HTR-8/SVneo (cell line): ENCODE measurements around the gene CXCL16.

Source experiments
- DNase-seq: peaks from one replicate; pipeline ENCODE4 v3.0.0; 2011; ENCODE audit warnings: low spot score, mixed read lengths; ENCODE audit not compliant: insufficient read length
- FAIRE-seq: peaks from 2 replicates; lab custom pipeline; 2011; peaks lifted over from hg19 to GRCh38; lab: Jason Lieb, UNC

The CXCL16 gene

DNA sequence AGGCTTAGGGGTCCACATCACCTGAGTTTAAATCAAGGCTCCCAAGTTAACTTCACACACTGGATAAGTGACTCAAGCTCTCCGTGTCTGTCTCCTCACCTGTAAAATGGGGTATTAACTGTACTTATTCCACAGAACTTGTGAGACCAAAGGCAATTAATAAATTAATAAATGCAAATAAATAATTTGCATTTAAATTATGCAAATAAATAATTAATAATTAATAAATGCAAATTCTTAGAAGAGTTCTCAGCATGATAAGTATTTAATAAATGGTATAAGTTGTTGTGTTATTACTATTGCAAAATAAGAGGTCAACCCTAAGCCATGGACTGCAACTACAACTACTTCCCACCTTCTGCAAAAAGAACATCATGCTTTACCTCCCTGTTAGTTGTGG lies 13.7 kb upstream of the CXCL16 start:
- DNase-seq: no peak
- no peak for FAIRE-seq

DNA sequence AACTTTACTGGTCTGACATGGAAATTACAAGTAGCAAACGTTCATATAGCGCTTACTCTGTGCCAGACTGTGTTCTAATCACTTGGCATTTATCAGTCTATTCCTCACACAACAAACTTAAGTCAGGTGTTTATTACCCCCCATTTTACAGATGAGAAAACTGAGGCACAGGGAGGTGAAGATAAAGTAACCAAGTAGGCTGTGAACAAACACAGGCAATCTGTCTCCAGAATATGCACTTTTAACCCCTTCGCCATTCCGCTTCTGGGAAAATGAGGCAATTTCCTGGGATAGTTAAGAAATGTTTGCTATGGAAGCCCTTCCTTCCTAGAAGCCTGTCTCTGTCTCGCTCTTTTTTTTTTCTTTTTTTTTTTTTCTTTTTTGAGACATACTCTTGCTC lies 12.2 kb upstream of the CXCL16 start:
- DNase-seq: no peak
- no peak for FAIRE-seq

DNA sequence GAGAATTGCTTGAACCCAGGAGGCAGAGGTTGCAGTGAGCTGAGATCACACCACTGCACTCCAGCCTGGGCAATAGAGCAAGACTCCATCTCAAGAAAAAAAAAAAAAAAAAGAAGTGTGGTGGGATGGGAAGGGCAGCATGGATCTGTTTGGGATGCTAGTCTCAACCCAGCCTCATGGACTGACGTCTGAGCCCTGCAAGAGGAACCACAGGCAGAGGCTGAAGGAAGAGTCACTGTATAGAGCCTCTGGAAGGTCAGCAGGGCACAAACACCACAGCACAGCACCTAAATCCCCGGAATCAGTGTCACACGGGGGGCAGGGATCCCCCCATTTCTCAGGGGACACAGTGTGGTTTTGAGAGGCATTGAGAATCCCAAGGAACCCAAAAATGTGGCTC lies 10.9 kb upstream of the CXCL16 start:
- no peak for FAIRE-seq

DNA sequence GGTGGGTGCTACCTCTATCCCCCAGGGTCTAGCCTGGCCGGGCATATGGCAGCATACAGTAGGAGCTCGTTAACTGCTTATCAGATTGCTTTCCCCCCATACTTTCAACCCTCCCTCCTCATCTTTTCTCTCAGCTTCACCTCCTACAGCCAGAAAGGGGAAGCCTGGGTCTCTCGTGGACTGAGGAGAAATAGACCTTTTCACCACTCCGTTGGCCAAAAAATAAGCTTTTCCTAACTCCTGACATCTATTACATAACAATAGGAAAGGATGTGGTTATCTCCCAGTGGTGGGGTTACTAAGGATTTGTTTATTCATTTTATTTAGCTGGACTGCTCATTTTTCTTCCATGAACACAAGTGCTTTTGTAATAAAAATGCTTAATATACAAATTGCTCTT lies 9.0 kb upstream of the CXCL16 start:
- DNase-seq (no peak), FAIRE-seq (no peak)

More for the DNA sequence above, 10.9 kb upstream of the CXCL16 start:
- no peak for DNase-seq

DNA sequence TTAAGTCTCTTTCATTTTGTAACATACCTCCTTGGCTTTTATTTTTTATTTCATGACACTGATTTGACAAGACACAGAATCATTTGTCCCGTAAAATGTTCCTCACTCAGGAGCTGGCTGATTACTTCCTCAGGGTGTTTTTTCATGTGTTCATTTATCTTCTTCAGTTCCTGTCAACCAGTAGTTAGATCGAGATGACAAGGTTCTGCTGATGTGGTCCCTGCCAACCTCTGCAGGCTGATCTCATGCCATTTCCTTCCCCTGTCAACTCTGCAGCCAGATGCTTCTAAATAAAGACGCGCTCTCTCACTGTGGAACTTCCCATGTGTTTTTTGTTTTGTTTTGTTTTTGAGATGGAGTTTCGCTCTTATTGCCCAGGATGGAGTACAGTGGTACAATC lies 8.1 kb upstream of the CXCL16 start:
- DNase-seq (no peak), FAIRE-seq (no peak)

DNA sequence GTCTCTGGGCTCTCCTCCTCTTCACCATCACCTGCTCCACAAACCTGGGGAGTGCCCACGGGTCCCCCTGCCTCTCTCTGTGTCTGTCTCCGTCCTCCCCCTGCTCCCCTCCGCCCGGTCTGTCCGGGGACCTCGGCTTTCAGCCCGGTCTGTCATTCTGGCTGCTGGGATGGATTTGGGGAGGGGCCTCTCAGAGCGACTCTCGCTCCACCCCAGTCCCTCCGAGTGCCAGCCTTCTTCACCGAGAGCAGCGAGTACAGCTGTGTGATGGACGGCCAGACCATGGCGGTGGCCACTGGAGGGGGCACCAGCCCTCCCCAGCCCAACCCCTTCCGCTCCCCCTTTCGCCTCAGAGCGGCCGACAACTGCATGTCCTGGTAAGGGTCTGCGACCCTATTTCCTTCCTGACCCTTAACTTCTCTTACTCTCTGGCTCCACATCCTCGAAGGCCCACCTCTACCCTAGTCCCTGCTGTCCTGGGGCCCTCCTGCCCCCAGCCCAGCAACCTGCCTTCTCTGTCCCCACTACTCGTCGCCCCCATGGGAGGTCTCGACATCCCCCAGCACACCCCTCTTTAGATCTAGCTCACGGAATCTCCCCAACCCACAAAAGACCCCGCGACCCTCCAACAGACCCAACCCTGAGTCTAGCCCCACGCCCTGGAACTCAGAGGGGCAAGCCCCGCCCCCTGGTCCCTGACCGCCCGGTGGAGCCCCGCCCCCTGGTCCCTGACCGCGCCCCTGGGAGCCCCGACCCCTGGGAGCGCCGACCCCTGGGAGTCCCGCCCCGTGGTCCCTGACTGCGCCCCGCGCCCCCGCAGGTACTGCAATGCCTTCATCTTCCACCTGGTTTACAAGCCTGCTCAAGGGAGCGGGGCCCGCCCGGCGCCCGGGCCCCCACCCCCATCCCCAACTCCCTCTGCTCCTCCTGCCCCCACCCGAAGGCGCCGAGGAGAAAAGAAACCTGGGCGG lies 5.6 kb upstream of the CXCL16 start:
- DNase-seq (no peak), FAIRE-seq (no peak)

DNA sequence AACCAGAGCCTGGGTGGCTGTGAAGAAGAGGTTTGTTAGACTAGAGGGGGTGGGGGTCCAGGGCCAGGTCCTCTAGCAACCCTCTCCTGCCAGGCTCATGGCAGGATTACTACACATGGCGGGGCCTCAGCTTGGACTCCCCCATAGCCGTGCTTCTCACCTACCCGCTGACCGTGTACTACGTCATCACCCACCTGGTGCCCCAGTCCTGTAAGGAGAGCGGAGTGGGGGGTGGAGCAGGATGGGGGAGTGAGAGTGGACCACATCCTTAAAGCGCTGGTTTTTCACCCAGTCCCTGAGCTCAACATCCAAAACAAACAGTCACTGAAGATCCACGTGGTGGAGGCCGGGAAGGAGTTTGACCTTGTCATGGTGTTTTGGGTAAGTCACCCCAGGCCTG lies 4.2 kb upstream of the CXCL16 start:
- no peak for FAIRE-seq
- DNase-seq: no peak

DNA sequence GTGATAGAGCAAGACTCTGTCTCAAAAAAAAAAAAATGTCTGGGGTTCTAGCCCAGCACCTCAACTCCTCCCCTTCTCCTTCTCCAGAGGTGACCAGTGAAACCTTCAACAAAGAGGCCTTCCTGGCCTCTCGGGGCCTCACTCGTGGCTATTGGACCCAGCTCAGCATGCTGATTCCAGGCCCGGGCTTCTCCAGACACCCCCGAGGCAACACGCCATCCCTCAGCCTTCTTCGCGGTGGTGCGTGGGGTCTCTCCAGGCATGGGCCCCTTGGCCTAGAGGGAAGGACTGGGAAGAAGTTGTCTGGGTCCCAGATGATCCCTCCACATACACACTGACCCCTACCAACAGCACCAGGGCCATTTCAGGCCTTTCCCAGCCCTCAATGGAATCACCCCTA lies 3.5 kb upstream of the CXCL16 start:
- DNase-seq: no peak
- no peak for FAIRE-seq

DNA sequence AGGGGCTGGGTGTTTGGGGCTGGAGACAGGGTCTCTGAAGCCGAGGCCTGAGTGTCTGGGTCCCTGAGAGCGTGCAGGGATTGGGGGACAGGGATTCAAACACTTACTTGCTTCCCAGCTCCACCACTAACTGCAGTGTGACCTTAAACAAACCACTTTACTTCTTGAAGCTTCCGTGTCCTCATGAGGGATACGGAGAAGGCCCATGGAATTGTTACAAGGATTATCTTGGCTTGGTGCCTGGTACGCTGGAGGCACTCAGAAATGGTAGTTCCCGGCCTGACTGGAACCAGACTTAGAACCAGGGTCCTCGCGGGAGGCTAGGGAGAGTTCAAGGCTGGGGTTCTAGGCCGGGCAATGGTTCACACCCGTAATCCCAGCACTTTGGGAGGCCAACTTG lies 2.9 kb upstream of the CXCL16 start:
- DNase-seq: no peak
- FAIRE-seq: no peak

DNA sequence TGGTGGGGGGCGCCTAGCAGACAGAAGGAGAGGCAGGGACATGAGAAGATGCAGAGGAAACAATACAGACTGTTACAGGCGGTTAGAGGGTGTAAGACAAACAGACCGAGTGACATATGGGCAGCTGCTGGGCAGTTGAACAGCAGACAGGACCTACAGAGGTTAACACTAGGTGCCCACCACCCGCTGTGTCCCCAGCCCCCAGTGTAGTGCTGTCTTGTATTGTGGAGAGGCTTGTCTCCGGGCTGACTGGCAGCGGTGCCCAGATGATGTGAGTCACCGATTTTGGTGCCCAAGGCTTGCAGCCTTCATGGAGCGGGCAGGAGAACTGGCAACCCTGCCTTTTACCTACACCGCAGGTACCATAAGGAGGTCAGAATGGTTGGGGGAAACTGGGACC lies 2.4 kb upstream of the CXCL16 start:
- FAIRE-seq (no peak), DNase-seq (no peak)

DNA sequence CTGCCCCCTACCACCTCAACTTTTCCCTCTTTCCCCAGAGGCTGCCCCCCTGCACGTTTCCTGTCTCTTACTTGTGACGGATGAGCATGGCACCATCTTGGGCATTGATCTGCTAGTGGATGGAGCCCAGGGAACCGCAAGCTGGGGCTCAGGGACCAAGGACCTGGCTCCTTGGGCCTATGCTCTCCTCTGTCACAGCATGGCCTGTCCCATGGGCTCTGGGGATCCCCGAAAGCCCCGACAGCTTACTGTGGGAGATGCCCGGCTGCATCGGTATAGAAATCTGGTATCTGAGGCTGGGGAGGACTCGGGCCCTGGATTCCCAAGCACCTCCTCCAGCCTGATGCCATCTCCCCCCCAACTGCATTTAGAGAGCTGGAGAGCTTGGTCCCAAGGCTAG lies 1.8 kb upstream of the CXCL16 start:
- FAIRE-seq (no peak), DNase-seq (no peak)

DNA sequence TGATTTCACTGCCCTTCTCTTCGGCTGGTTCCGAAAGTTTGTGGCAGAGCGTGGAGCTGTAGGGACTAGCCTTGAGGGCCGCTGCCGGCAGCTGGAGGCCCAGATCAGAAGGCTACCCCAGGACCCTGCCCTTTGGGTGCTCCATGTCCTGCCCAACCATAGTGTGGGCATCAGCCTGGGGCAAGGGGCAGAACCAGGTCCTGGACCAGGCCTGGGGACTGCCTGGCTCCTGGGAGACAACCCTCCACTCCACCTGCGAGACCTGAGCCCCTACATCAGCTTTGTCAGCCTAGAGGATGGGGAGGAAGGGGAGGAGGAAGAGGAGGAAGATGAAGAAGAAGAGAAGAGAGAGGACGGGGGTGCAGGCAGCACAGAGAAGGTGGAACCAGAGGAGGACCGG lies 856 bp upstream of the CXCL16 start:
- DNase-seq (no peak), FAIRE-seq (no peak)

DNA sequence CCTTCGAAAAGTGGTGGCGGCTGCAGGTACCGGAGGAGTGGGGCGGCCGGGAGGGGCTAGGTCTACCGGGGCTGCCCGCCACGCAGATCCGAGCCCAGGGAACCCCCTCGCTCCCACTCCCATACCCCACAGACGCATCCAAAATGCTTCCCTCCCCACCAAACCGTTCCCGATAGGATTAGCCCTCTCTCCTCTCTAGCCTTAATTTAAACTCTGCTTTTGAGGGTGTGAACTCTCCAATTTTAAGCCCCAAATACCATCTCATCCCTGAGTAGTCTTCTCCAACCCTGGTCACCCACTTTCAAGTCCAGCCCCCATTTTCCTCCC lies 260 bp upstream of the CXCL16 start:
- DNase-seq (no peak), FAIRE-seq (no peak)

DNA sequence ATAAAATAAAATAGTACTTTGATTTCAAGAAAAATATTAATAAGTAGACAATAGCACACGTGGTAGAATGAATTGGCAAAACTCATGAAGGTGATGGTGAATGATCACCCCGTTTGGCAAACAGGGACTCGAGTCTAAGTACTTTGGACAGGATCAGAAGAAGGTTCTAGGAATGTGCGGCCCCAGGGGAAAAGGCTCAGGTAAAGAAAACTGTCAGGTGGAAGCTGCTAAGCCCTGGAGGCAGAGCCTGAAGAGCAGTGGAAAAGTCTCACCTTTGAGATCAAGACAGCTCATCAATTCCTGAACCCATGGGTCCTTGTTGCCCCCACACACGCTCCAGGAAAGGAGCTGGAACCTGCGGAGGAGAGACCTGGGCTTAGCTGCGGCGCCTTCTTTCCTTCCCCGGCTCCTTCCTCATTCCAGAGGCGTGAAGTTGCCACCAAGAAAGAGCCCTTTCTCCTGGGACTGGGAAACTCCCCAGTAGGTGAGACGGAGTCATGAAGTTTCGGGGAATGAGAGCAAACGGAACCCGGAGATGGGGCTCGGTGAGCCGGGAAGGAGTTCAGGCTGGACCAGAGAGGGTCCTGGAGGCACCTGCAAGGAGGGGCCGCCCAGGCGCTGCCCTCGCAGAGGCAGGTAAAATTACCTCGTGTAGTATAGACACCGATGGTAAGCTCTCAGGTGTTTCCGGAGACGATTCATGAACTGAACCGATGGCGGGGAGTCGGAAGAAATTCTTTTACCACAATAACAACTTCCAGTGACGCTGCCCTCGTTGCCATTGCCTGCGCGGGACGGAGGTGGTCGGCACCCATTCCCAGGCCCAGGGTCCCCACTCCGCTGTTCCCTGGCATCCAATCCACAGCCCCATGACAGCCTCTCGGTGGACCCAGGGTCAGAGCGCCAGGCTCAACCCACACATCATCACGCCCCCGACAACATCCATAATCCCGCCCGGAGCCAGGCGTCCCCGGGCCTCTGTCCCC lies 1.3 kb downstream of the CXCL16 start:
- DNase-seq: no peak
- FAIRE-seq: no peak

DNA sequence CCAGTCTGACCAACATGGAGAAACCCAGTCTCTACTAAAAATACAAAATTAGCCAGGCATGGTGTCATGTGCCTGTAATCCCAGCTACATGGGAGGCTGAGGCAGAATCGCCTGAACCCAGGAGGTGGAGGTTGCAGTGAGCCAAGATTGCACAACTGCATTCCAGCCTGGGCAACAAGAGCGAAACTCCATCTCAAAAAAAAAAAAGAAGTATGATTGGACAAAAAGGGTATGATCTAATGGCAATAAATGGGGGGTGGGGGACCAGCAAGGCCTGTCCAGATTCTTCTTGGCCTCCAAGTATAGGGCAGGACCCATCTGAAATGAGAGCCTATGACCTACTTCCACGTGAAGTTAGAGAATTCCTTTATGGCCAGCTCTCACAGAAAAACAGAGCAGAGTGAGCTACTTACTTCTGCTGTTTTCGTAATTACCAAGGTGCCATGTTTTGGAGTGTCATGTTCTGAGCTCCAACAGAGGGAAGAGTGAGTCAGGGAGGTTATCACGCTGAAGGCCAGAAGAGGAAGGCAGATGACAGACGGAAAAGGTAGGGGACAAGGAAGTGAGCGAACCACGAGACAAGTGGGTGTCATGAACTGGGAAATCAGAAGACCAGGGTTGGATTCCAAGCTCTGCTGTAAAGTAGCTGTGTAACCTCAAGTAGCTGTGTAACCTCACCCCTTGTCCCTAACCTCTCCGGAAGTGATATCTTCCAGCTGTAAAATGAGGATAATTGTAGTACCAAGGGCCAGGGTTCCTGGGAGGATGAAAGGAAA lies 3.7 kb downstream of the CXCL16 start:
- no peak for DNase-seq
- peak; percentile 40 for FAIRE-seq

DNA sequence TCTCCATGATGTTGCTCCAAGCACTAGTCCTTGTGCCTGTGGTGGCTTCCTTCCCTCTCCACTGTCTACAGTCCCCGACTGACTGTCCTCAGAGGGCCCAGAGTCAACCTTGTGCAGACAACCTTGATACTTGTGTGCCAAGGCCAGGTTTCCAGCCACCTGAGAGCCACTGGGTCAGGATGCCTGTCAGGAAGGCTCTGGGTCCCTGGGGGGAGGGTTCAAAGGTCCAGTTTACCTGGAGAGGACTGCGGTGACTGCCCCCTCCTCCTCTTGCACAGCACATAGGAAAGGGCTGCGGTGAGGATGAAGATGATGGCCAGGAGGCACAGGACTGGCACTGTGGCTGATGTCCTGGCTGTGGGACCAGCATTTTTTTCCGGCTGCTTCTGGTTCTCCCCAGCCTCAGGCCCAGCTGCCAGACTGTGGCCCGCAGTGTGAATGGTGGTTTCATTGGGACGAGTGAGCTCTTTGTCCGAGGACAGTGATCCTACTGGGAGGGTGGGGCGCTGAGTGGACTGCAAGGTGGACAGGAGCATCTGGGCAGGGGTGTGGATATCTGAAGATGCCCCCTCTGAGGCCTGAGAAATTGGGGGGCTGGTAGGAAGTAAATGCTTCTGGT lies 4.8 kb downstream of the CXCL16 start:
- DNase-seq (no peak), FAIRE-seq (no peak)

DNA sequence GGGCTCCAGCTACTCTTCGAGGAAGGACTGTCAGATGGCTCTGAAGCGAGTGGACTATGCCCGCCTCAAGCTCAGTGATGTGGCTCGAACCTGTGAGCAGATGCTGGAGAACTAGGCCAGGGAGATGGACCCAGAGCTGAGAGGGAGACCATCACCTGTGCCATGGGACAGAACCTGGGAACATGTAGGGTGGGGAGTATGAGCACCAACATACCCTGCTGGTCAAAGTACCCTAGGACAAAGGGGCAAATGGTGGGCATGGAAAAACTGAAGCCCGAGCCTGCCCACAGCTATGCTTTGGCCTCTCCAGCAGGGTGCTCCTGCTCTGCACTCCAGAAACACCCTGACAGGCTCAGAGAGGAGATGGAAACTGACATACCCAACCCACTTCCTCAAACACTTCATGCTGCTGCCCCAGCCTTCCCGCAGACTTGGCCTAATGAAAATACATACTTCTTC lies 6.6 kb downstream of the CXCL16 start:
- FAIRE-seq: peak; percentile 42
- no peak for DNase-seq

DNA sequence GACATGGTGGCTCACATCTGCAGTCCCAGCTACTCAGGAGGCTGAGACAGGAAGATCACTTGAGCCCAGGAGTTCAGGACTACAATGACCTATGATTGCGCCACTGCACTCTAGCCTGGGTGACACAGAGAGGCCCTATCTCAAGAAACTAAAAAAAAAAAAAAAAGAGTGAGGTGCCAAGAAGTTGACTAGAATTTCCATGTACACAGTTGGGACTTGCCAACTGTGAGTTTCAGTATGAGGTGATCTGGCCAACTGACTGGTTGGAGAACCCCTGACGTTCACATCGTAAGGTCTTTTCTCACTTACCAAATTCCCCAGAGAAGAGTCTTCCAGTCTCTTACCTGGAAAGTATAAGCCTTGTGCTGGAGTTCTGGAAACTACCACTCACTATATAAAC lies 11.6 kb downstream of the CXCL16 start:
- no peak for FAIRE-seq
- no peak for DNase-seq

DNA sequence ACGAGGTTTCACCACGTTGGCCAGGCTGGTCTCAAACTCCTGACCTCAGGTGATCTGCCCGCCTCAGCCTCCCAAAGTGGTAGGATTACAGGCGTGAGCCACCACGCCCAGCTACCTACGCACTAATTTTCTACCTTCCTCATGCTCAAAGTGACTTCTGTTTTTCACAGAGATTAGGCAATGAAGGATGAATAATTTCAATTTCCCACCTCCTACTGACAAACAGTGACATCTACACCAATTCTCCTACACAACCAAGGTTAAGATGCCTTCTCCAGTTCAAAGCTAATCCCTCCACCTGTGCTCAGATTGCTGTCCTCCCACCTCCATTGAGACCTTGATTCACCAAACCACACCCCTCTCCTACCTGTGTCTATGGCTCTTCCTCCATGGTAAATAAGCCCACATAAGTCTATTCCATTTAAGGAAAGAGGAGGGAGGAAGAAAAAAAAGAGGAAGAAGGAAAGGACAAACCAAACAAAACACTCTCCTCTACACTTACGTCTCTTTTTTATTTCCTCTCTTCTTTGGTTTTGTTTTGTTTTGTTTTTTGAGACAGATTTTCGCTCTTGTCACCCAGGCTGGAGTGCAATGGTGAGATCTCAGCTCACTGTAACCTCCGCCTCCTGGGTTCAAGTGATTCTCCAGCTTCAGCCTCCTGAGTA lies 13.9 kb downstream of the CXCL16 start:
- no peak for DNase-seq

More for the DNA sequence above, 13.9 kb downstream of the CXCL16 start:
- FAIRE-seq: no peak
